WTC11 (cell line): ENCODE data around the gene MDGA2. TPM values are rescaled to one million over a fixed set of nuclear protein-coding genes. Genes with fewer than 3 reads are reported as not detected.

ENCODE experiments used
- ARID4B ChIP-seq: sonication (generic); formaldehyde crosslinking; IDR thresholded peaks from 2 replicates; pipeline ENCODE4 v1.8.0; 2023; ENCODE audit warnings: missing genetic modification reagents, mild to moderate bottlenecking, borderline replicate concordance
- E2F1 ChIP-seq: sonication (generic); formaldehyde crosslinking; IDR thresholded peaks from 2 replicates; pipeline ENCODE4 v1.8.0; 2022; ENCODE audit warnings: mild to moderate bottlenecking, missing genetic modification reagents
- E2F5 ChIP-seq: sonication (generic); formaldehyde crosslinking; IDR thresholded peaks from 2 replicates; pipeline ENCODE4 v1.8.1; 2022; ENCODE audit warnings: mild to moderate bottlenecking, moderate library complexity, missing genetic modification reagents
- ETV6 ChIP-seq: sonication (generic); formaldehyde crosslinking; IDR thresholded peaks from 2 replicates; pipeline ENCODE4 v1.8.1; 2022; ENCODE audit warnings: mild to moderate bottlenecking, missing genetic modification reagents
- HMGA2 ChIP-seq: fragments of 250-450 bp; sonication (Bioruptor Pico); IDR thresholded peaks from 2 replicates; pipeline ENCODE4 v1.4.0; 2021; ENCODE audit warnings: mild to moderate bottlenecking, moderate library complexity
- HMGXB4 ChIP-seq: sonication (generic); formaldehyde crosslinking; IDR thresholded peaks from 2 replicates; pipeline ENCODE4 v1.8.1; 2023; ENCODE audit warnings: mild to moderate bottlenecking, moderate library complexity, missing genetic modification reagents
- JAZF1 ChIP-seq: fragments of 250-450 bp; sonication (Bioruptor Pico); IDR thresholded peaks from 2 replicates; pipeline ENCODE4 v1.9.0; 2021; ENCODE audit warnings: moderate library complexity, mild to moderate bottlenecking, inconsistent platforms
- MYBL2 ChIP-seq: sonication (generic); formaldehyde crosslinking; IDR thresholded peaks from 2 replicates; pipeline ENCODE4 v1.8.1; 2023; ENCODE audit warnings: mild to moderate bottlenecking, moderate library complexity, missing genetic modification reagents
- ZNF281 ChIP-seq: sonication (generic); formaldehyde crosslinking; IDR thresholded peaks from 2 replicates; pipeline ENCODE4 v1.8.0; 2023; ENCODE audit warnings: mild to moderate bottlenecking, missing genetic modification reagents
- ZNF416 ChIP-seq: fragments of 250-450 bp; sonication (Bioruptor Pico); IDR thresholded peaks from 2 replicates; pipeline ENCODE4 v1.9.0; 2021; ENCODE audit warnings: mild to moderate bottlenecking, inconsistent platforms
- ZNF532 ChIP-seq: fragments of 250-450 bp; sonication (Bioruptor Pico); IDR thresholded peaks from 2 replicates; pipeline ENCODE4 v1.9.0; 2021; ENCODE audit warnings: mild to moderate bottlenecking, borderline replicate concordance
- total RNA-seq: library from RNA; stranded (reverse); gene quantifications from 3 replicates; pipeline ENCODE4 v1.2.3, GENCODE V29; 2021

Gene MDGA2
- total RNA-seq, 1 experiment from 2014 or later, result 4.9 TPM

GRCh38 chr14:47543459-47543858 lies 131.9 kb downstream of the MDGA2 start (continued):
- TF ChIP-seq ARID4B, result no peak
- no peak for TF ChIP-seq E2F1
- no peak for TF ChIP-seq ZNF532 (CRISPR knock-in tag)
- TF ChIP-seq ETV6, result no peak
- no peak for TF ChIP-seq HMGA2 (CRISPR knock-in tag)
- TF ChIP-seq E2F5 (CRISPR knock-in tag), result no peak
- TF ChIP-seq HMGXB4 (CRISPR knock-in tag), result no peak
- no peak for TF ChIP-seq JAZF1 (CRISPR knock-in tag)
- no peak for TF ChIP-seq ZNF416 (CRISPR knock-in tag)
- TF ChIP-seq ZNF281 (CRISPR knock-in tag), result no peak
- TF ChIP-seq MYBL2 (CRISPR knock-in tag), result no peak
